ENCODE data around the gene MAN2A1. TPM values are rescaled to one million over a fixed set of nuclear protein-coding genes. Genes with fewer than 3 reads are reported as not detected.

The MAN2A1 gene
- polyA plus RNA-seq, 3 donors: 17.0 to 23.0 (median 20.1) TPM

DNA sequence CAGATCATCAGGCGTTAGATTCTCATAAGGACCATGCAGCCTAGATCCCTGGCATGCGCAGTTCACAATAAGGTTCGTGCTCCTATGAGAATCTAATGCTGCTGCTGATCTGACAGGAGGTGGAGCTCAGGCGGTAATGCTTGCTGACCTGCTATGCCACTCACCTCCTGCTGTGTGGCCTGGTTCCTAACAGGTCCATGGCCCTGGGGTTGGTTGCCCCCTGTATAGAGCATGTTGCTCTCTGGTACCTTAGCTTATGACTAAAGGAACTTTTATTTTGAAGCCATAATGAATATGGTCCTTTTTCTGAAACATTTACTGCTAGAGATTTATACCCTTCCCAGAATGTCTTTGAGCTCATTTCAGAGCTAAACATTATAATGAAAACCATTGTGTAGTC, 3.1 kb downstream of the MAN2A1 start:
- peaks cover 45% of the 10 kb centered on the region for H4K20me1 ChIP-seq (ENCODE audit: insufficient read depth, low read length)
- WGBS (ENCODE audit: insufficient coverage): 100% methylated on average over 4 of the region's 4 CpGs
- H3K4me2 ChIP-seq (replicated peaks; ENCODE audit: extremely low read depth, low read length, poor library complexity, severe bottlenecking): no peak overlapping the region
- H3K4me3 ChIP-seq (replicated peaks in 1 of 3; ENCODE audit: low read depth in 2 of 3, low read length in 3 of 3): no peak overlapping the region
- DNase-seq: no peak
- H3K9me3 ChIP-seq (replicated peaks in 1 of 2; ENCODE audit: control insufficient read depth in 1 of 2, insufficient read depth in 1 of 2, low read length in 2 of 2): peaks cover 0 to 3% of the 10 kb centered on the region in 2 donors
- H3K36me3 ChIP-seq (replicated peaks in 1 of 2; ENCODE audit: control insufficient read depth in 1 of 2, insufficient read depth in 2 of 2, low read length in 2 of 2): no peaks in the 10 kb centered on the region
- peaks cover 49 to 72% of the 10 kb centered on the region in 2 donors for H3K4me1 ChIP-seq (ENCODE audit: control insufficient read depth in 1 of 2, insufficient read depth in 2 of 2, low read length in 2 of 2)
- Mint-ChIP-seq H3K9me3 (peaks cover 0 to 11% (median 2%) of the 10 kb centered on the region in 7 donors), H3K27me3 (ENCODE audit: low read depth in 3 of 3) (no peaks in the 10 kb centered on the region), H3K4me3 (no peak overlapping the region), H3K36me3 (peaks cover 5 to 9% of the 10 kb centered on the region in 2 donors), H3K4me1 (peaks cover 73% of the 10 kb centered on the region), H3K27ac (no peak overlapping the region)
- H3K27ac ChIP-seq (ENCODE audit: low read depth in 1 of 2, low read length in 2 of 2): no peak overlapping the region
- no peaks in the 10 kb centered on the region for H3K27me3 ChIP-seq (ENCODE audit: control insufficient read depth in 2 of 2, insufficient read depth in 2 of 2, low read length in 2 of 2)
- no peak overlapping the region for H3K9ac ChIP-seq (ENCODE audit: insufficient read depth, low read length, poor library complexity, severe bottlenecking)
- H2AFZ ChIP-seq (ENCODE audit: insufficient read depth, low read depth, low read length, poor library complexity, severe bottlenecking): no peak overlapping the region
- H3K79me2 ChIP-seq (ENCODE audit: insufficient read depth, low read length): peaks cover 80% of the 10 kb centered on the region
- TF ChIP-seq, protein P1, sequence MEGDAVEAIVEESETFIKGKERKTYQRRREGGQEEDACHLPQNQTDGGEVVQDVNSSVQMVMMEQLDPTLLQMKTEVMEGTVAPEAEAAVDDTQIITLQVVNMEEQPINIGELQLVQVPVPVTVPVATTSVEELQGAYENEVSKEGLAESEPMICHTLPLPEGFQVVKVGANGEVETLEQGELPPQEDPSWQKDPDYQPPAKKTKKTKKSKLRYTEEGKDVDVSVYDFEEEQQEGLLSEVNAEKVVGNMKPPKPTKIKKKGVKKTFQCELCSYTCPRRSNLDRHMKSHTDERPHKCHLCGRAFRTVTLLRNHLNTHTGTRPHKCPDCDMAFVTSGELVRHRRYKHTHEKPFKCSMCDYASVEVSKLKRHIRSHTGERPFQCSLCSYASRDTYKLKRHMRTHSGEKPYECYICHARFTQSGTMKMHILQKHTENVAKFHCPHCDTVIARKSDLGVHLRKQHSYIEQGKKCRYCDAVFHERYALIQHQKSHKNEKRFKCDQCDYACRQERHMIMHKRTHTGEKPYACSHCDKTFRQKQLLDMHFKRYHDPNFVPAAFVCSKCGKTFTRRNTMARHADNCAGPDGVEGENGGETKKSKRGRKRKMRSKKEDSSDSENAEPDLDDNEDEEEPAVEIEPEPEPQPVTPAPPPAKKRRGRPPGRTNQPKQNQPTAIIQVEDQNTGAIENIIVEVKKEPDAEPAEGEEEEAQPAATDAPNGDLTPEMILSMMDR (IDR thresholded peaks at IDR 0.05): no peak
- intact Hi-C loops (cut with micrococcal nuclease): no loop called here

DNA sequence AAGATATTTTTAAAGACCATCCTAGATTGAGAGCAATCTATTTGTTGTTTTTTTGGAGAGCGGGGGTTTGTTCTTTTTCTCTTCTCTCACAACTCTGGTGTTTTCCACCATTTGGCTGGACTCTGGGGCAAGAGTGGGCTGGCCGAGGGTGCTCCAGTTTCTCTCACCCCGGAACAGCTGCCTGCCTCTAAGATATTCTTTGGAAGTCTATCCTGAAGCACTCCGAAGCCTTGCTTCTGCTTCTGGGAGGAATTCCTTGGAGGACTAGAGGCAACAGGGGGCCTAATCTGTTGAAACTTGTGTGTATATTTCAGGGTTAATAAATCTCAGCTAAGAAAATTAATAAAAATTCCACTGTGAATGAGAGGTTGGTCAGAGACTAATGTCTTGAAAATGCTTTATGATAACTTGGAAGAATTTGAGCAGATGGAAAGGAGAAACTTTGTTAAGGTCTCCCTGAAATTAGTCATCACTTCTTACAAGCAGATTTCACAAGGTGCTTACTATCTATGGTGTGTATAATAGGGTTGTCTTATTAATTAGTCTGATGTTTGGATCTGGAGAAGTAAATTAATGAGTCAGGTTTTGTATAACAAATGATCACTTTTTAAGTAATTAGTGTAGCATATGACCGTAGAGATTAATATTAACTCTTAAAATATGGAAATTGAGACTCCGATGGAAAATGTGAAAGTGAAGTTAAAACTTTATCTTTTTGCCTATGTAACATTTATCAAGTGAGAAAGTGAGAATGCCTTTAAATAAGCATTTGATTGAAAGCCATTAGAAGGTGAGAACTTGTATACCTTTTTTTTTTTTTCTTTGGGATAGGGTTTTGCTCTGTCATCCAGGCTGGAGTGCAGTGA, 4.0 kb downstream of the MAN2A1 start:
- Histone ChIP-seq H2AFZ (ENCODE audit: insufficient read depth, low read depth, low read length, poor library complexity, severe bottlenecking) (no peak overlapping the region), H3K27me3 (ENCODE audit: control insufficient read depth in 2 of 2, insufficient read depth in 2 of 2, low read length in 2 of 2) (no peaks in the 10 kb centered on the region), H3K9ac (ENCODE audit: insufficient read depth, low read length, poor library complexity, severe bottlenecking) (no peak overlapping the region), H3K4me1 (ENCODE audit: control insufficient read depth in 1 of 2, insufficient read depth in 2 of 2, low read length in 2 of 2) (peaks cover 44 to 65% of the 10 kb centered on the region in 2 donors), H3K4me2 (replicated peaks; ENCODE audit: extremely low read depth, low read length, poor library complexity, severe bottlenecking) (no peak overlapping the region), H3K36me3 (replicated peaks in 1 of 2; ENCODE audit: control insufficient read depth in 1 of 2, insufficient read depth in 2 of 2, low read length in 2 of 2) (peaks cover 0 to 4% of the 10 kb centered on the region in 2 donors), H4K20me1 (ENCODE audit: insufficient read depth, low read length) (peaks cover 54% of the 10 kb centered on the region), H3K9me3 (replicated peaks in 1 of 2; ENCODE audit: control insufficient read depth in 1 of 2, insufficient read depth in 1 of 2, low read length in 2 of 2) (no peaks in the 10 kb centered on the region), H3K27ac (ENCODE audit: low read depth in 1 of 2, low read length in 2 of 2) (peak overlapping the region in 1 of 2 donors; percentile 37), H3K79me2 (ENCODE audit: insufficient read depth, low read length) (peaks cover 89% of the 10 kb centered on the region), H3K4me3 (replicated peaks in 1 of 3; ENCODE audit: low read depth in 2 of 3, low read length in 3 of 3) (peak overlapping the region in 1 of 3 experiments; percentile 63)
- TF ChIP-seq, protein P1 (IDR thresholded peaks at IDR 0.05): no peak
- intact Hi-C loops (cut with micrococcal nuclease): no loop called here
- H3K4me1 Mint-ChIP-seq: peaks cover 69% of the 10 kb centered on the region
- H3K27me3 Mint-ChIP-seq (ENCODE audit: low read depth in 3 of 3): no peaks in the 10 kb centered on the region
- WGBS (ENCODE audit: insufficient coverage): 80% methylated on average over 2 of the region's 6 CpGs
- H3K9me3 Mint-ChIP-seq: peaks cover 0 to 3% (median 1%) of the 10 kb centered on the region in 7 donors
- DNase-seq: peak in 2 of 3 donors; percentile 20 to 30
- H3K4me3 Mint-ChIP-seq: no peak overlapping the region
- H3K36me3 Mint-ChIP-seq: peaks cover 6 to 10% of the 10 kb centered on the region in 2 donors
- H3K27ac Mint-ChIP-seq: peak overlapping the region in 3 of 7 donors; percentile 17 to 27 (median 18)
